Measurements from ENCODE around the gene IL22RA2. TPM values are rescaled to one million over a fixed set of nuclear protein-coding genes. Genes with fewer than 3 reads are reported as not detected.

IL22RA2 gene
- total and polyA plus RNA-seq, 2 of the 13 experiments (the other 11 are each of a cell fraction or from before 2014, with no cell fraction given) = not detected

DNA sequence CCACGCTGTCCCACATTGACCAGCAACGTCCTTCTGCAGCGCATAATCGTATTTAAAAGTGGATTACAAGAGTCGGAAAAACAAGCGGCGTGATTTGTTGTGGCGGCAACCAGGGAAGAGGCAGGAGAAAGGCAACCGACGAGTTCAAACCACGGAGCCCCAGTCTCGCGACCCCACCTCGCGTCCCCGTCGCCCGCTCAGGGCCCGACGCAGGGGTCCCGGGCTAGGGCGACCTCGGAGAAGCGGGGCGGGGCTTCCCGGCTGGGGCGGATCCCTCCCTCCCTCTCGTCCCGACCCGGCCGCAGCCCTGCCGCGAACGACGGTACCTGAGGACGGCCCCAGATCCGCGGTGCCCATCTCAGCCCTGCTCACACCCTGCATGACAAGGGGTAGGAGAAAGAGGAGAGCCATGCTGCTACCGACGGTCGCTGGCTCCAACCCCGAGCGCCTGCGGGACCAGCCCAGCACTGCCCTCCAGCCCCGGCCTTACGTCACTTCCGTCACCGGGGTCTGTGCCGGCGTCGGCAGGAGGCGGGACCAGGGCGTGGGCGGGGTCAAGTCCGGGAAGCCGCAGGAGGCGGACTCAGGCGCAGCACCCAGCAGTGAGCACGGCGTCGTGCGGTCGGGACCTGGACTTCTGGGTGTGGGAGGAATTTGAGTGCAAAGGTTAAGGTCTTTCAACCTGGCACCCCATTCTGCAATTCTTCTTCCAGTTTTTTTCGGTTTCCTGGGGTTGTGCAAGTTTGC, 45.6 kb upstream of the IL22RA2 start, which contains the start of gene IFNGR1 (continued):
- TF ChIP-seq NR1H2 (CRISPR knock-in tag; IDR thresholded peaks at IDR 0.05; ENCODE audit: borderline replicate concordance, low read depth) (peak; percentile 88; the same call in 1 of the 2 replicates), ATF7-NPFF (CRISPR knock-in tag; IDR thresholded peaks at IDR 0.05; ENCODE audit: low read depth) (peak; percentile 92), TGIF2 (CRISPR knock-in tag; IDR thresholded peaks at IDR 0.05) (peak; percentile 93), HOXD1 (CRISPR knock-in tag; IDR thresholded peaks at IDR 0.05) (peak; percentile 89), YEATS4 (CRISPR knock-in tag; IDR thresholded peaks at IDR 0.05; ENCODE audit: borderline replicate concordance) (peak; percentile 92), NFYC (CRISPR knock-in tag; IDR thresholded peaks at IDR 0.05) (peak; percentile 53; the same call in 1 of the 2 replicates), THYN1 (CRISPR knock-in tag; IDR thresholded peaks at IDR 0.05; ENCODE audit: borderline replicate concordance, low read depth) (no peak), CC2D1A (CRISPR knock-in tag; IDR thresholded peaks at IDR 0.05) (0 out of 2 replicates have a peak, but pooled peaks have one; percentile 80), ELF4 (CRISPR knock-in tag; IDR thresholded peaks at IDR 0.05; ENCODE audit: borderline replicate concordance) (no peak), GATA4 (IDR thresholded peaks at IDR 0.05; ENCODE audit: borderline replicate concordance, low read depth) (peak; percentile 78; the same call in 1 of the 2 replicates), RXRB (CRISPR knock-in tag; IDR thresholded peaks at IDR 0.05; ENCODE audit: borderline replicate concordance) (peak; percentile 91), ZNF619 (CRISPR knock-in tag; IDR thresholded peaks at IDR 0.05) (peak; percentile 91), TEAD2 (CRISPR knock-in tag; IDR thresholded peaks at IDR 0.05) (no peak), PHF8 (CRISPR knock-in tag; IDR thresholded peaks at IDR 0.05) (peak; percentile 98), MYNN (CRISPR knock-in tag; IDR thresholded peaks at IDR 0.05; ENCODE audit: low read depth) (no peak; the same call in 1 of the 2 replicates), CREB1 (IDR thresholded peaks at IDR 0.05) (peak; percentile 97), CREB1 (CRISPR knock-in tag; IDR thresholded peaks at IDR 0.05) (peak; percentile 97), PLRG1 (conservative IDR thresholded peaks at IDR 0.05) (no peak), SMYD3 (CRISPR knock-in tag; IDR thresholded peaks at IDR 0.05) (no peak), ZNF235 (CRISPR knock-in tag; IDR thresholded peaks at IDR 0.05; ENCODE audit: borderline replicate concordance) (peak; percentile 64; the same call in 1 of the 2 replicates), ZNF3 (CRISPR knock-in tag; IDR thresholded peaks at IDR 0.05) (no peak)
- TF ChIP-seq, protein P1, sequence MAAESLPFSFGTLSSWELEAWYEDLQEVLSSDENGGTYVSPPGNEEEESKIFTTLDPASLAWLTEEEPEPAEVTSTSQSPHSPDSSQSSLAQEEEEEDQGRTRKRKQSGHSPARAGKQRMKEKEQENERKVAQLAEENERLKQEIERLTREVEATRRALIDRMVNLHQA (CRISPR knock-in tag; IDR thresholded peaks at IDR 0.05) = no peak
- TF ChIP-seq, protein P2, sequence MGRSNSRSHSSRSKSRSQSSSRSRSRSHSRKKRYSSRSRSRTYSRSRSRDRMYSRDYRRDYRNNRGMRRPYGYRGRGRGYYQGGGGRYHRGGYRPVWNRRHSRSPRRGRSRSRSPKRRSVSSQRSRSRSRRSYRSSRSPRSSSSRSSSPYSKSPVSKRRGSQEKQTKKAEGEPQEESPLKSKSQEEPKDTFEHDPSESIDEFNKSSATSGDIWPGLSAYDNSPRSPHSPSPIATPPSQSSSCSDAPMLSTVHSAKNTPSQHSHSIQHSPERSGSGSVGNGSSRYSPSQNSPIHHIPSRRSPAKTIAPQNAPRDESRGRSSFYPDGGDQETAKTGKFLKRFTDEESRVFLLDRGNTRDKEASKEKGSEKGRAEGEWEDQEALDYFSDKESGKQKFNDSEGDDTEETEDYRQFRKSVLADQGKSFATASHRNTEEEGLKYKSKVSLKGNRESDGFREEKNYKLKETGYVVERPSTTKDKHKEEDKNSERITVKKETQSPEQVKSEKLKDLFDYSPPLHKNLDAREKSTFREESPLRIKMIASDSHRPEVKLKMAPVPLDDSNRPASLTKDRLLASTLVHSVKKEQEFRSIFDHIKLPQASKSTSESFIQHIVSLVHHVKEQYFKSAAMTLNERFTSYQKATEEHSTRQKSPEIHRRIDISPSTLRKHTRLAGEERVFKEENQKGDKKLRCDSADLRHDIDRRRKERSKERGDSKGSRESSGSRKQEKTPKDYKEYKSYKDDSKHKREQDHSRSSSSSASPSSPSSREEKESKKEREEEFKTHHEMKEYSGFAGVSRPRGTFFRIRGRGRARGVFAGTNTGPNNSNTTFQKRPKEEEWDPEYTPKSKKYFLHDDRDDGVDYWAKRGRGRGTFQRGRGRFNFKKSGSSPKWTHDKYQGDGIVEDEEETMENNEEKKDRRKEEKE (IDR thresholded peaks at IDR 0.05) = no peak
- TF ChIP-seq, protein P3, sequence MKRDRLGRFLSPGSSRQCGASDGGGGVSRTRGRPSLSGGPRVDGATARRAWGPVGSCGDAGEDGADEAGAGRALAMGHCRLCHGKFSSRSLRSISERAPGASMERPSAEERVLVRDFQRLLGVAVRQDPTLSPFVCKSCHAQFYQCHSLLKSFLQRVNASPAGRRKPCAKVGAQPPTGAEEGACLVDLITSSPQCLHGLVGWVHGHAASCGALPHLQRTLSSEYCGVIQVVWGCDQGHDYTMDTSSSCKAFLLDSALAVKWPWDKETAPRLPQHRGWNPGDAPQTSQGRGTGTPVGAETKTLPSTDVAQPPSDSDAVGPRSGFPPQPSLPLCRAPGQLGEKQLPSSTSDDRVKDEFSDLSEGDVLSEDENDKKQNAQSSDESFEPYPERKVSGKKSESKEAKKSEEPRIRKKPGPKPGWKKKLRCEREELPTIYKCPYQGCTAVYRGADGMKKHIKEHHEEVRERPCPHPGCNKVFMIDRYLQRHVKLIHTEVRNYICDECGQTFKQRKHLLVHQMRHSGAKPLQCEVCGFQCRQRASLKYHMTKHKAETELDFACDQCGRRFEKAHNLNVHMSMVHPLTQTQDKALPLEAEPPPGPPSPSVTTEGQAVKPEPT (CRISPR knock-in tag; IDR thresholded peaks at IDR 0.05; ENCODE audit: low read depth) = no peak; the same call in 1 of the 2 replicates
- TF ChIP-seq, protein P4, sequence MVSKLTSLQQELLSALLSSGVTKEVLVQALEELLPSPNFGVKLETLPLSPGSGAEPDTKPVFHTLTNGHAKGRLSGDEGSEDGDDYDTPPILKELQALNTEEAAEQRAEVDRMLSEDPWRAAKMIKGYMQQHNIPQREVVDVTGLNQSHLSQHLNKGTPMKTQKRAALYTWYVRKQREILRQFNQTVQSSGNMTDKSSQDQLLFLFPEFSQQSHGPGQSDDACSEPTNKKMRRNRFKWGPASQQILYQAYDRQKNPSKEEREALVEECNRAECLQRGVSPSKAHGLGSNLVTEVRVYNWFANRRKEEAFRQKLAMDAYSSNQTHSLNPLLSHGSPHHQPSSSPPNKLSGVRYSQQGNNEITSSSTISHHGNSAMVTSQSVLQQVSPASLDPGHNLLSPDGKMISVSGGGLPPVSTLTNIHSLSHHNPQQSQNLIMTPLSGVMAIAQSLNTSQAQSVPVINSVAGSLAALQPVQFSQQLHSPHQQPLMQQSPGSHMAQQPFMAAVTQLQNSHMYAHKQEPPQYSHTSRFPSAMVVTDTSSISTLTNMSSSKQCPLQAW (CRISPR knock-in tag; IDR thresholded peaks at IDR 0.05) = peak; percentile 98

Measured in HepG2 (cell line).